Measurements from ENCODE around the gene SLC9A9.

- TF ChIP-seq, protein P1, sequence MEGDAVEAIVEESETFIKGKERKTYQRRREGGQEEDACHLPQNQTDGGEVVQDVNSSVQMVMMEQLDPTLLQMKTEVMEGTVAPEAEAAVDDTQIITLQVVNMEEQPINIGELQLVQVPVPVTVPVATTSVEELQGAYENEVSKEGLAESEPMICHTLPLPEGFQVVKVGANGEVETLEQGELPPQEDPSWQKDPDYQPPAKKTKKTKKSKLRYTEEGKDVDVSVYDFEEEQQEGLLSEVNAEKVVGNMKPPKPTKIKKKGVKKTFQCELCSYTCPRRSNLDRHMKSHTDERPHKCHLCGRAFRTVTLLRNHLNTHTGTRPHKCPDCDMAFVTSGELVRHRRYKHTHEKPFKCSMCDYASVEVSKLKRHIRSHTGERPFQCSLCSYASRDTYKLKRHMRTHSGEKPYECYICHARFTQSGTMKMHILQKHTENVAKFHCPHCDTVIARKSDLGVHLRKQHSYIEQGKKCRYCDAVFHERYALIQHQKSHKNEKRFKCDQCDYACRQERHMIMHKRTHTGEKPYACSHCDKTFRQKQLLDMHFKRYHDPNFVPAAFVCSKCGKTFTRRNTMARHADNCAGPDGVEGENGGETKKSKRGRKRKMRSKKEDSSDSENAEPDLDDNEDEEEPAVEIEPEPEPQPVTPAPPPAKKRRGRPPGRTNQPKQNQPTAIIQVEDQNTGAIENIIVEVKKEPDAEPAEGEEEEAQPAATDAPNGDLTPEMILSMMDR (IDR thresholded peaks at IDR 0.05) = no peak
- no peak for TF ChIP-seq POLR2A (IDR thresholded peaks at IDR 0.05)
These were observed 547.0 kb downstream of the SLC9A9 start for GRCh38 chr3:143301031-143301901.

All from gastroesophageal sphincter (tissue), 3 donors.